Sigmoid colon (tissue), 3 donors: ENCODE measurements around the gene NELFB.

ENCODE experiments used
- POLR2A ChIP-seq, 2 donors: fragments of 450-650 bp; IDR thresholded peaks; one replicate each; pipeline ENCODE4 v1.6.1; 2016; ENCODE audit warnings: antibody characterized with exemption in 2 of 2, mild to moderate bottlenecking in 2 of 2, moderate library complexity in 2 of 2
- TF ChIP-seq, protein P1 (sequence below), 4 experiments: fragments of 450-650 bp in 3 of 4; fragments of 200-600 bp in 1 of 4; IDR thresholded peaks; one replicate each; pipeline ENCODE4 v1.5.1; 2016 to 2019; ENCODE audit warnings: antibody characterized with exemption in 4 of 4, mild to moderate bottlenecking in 3 of 4, moderate library complexity in 2 of 4

DNA sequence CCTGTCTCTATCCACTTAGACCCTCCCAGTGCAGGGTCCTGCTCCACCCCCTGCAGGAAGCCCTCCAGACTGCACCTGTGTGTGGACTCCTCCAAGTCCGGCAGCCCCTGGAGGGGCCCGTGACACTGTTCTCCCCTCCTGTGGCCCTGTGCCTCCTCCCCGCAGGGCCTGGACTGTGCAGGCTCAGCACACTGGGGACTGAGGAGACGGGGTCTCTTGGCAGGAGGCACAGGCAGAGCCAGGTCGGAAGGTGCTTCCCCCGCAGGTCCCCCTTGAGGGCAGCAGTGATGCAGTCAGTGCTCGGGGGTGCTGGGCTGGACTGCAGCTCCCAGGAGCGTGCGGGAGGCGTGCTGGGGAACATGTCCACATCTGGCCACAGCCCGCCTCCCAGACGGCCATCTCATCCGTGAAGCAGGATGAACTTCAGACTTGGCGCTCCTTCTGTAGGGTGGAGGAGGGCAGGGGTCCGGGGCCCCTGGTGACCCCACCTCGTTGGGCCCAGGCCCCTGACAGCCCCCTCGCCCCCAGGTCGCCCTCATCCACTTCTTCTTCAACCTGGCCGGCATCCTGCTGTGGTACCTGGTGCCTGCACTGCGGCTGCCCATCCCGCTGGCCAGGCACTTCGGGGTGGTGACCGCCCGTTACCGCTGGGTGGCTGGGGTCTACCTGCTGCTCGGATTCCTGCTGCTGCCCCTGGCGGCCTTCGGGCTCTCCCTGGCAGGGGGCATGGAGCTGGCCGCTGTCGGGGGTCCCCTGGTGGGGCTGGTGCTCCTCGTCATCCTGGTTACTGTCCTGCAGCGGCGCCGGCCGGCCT is 19.5 kb upstream of the NELFB start:
- TF ChIP-seq, protein P1, sequence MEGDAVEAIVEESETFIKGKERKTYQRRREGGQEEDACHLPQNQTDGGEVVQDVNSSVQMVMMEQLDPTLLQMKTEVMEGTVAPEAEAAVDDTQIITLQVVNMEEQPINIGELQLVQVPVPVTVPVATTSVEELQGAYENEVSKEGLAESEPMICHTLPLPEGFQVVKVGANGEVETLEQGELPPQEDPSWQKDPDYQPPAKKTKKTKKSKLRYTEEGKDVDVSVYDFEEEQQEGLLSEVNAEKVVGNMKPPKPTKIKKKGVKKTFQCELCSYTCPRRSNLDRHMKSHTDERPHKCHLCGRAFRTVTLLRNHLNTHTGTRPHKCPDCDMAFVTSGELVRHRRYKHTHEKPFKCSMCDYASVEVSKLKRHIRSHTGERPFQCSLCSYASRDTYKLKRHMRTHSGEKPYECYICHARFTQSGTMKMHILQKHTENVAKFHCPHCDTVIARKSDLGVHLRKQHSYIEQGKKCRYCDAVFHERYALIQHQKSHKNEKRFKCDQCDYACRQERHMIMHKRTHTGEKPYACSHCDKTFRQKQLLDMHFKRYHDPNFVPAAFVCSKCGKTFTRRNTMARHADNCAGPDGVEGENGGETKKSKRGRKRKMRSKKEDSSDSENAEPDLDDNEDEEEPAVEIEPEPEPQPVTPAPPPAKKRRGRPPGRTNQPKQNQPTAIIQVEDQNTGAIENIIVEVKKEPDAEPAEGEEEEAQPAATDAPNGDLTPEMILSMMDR (IDR thresholded peaks at IDR 0.05), result no peak
- no peak for TF ChIP-seq POLR2A (IDR thresholded peaks at IDR 0.05)
